Rectal smooth muscle tissue (tissue), 1 donor: Measurements from ENCODE around the gene STK32B.
"Not testable (repeated sequence)": the region's sequence is repeated elsewhere in the genome, so short reads cannot be mapped to it uniquely, and the experiment has no call there.

Experiments
- H3K27ac ChIP-seq: one replicate; pipeline ENCODE4 v1.7.0; 2013; ENCODE audit warnings: low read depth, low read length, inconsistent platforms
- H3K27me3 ChIP-seq: one replicate; pipeline ENCODE4 v1.7.0; 2013; ENCODE audit warnings: low read length; ENCODE audit not compliant: control insufficient read depth, insufficient read depth
- H3K36me3 ChIP-seq: one replicate; pipeline ENCODE4 v1.7.0; 2013; ENCODE audit warnings: low read length; ENCODE audit not compliant: control insufficient read depth, insufficient read depth
- H3K4me1 ChIP-seq: one replicate; pipeline ENCODE4 v1.7.0; 2013; ENCODE audit warnings: low read length; ENCODE audit not compliant: control insufficient read depth, insufficient read depth
- H3K4me3 ChIP-seq: one replicate; pipeline ENCODE4 v1.7.0; 2013; ENCODE audit warnings: low read length
- H3K9ac ChIP-seq: one replicate; pipeline ENCODE4 v1.7.0; 2013; ENCODE audit warnings: low read length

STK32B gene

GRCh38 chr4:5278213-5278612, 226.9 kb downstream of the STK32B start:
- H3K36me3 ChIP-seq = no peaks in the 10 kb centered on the region
- H3K4me3 ChIP-seq = no peak overlapping the region
- H3K27ac ChIP-seq = no peak overlapping the region
- no peaks in the 10 kb centered on the region for H3K4me1 ChIP-seq
- H3K9ac ChIP-seq = no peak overlapping the region
- H3K27me3 ChIP-seq = no peaks in the 10 kb centered on the region

GRCh38 chr4:5280069-5280468, 228.8 kb downstream of the STK32B start:
- H3K27me3 ChIP-seq, H3K4me1 ChIP-seq, H3K36me3 ChIP-seq, H3K9ac ChIP-seq, H3K27ac ChIP-seq, H3K4me3 ChIP-seq: not testable (repeated sequence)

- H3K27me3 ChIP-seq = no peaks in the 10 kb centered on the region
- no peak overlapping the region for H3K4me3 ChIP-seq
- no peak overlapping the region for H3K9ac ChIP-seq
- no peaks in the 10 kb centered on the region for H3K4me1 ChIP-seq
- no peak overlapping the region for H3K27ac ChIP-seq
- no peaks in the 10 kb centered on the region for H3K36me3 ChIP-seq
These were observed 229.5 kb downstream of the STK32B start for GRCh38 chr4:5280828-5281227.

GRCh38 chr4:5283837-5284236, 232.6 kb downstream of the STK32B start:
- Histone ChIP-seq H3K4me1 (no peaks in the 10 kb centered on the region), H3K36me3 (no peaks in the 10 kb centered on the region), H3K27ac (no peak overlapping the region), H3K27me3 (no peaks in the 10 kb centered on the region), H3K4me3 (no peak overlapping the region), H3K9ac (no peak overlapping the region)

- Histone ChIP-seq H3K9ac (no peak overlapping the region), H3K4me3 (no peak overlapping the region), H3K4me1 (no peaks in the 10 kb centered on the region), H3K27me3 (no peaks in the 10 kb centered on the region), H3K27ac (no peak overlapping the region), H3K36me3 (no peaks in the 10 kb centered on the region)
These were observed 233.2 kb downstream of the STK32B start for GRCh38 chr4:5284517-5284916.

- H3K4me1 ChIP-seq = no peaks in the 10 kb centered on the region
- no peaks in the 10 kb centered on the region for H3K36me3 ChIP-seq
- H3K27ac ChIP-seq = no peak overlapping the region
- no peaks in the 10 kb centered on the region for H3K27me3 ChIP-seq
- H3K4me3 ChIP-seq = no peak overlapping the region
- no peak overlapping the region for H3K9ac ChIP-seq
These were observed 240.8 kb downstream of the STK32B start for GRCh38 chr4:5292101-5292500.

GRCh38 chr4:5298000-5298787, 246.9 kb downstream of the STK32B start:
- H3K9ac ChIP-seq, H3K27ac ChIP-seq, H3K36me3 ChIP-seq, H3K4me3 ChIP-seq, H3K4me1 ChIP-seq, H3K27me3 ChIP-seq: not testable (repeated sequence)

- Histone ChIP-seq H3K4me1 (no peaks in the 10 kb centered on the region), H3K27ac (no peak overlapping the region), H3K36me3 (no peaks in the 10 kb centered on the region), H3K4me3 (no peak overlapping the region), H3K27me3 (no peaks in the 10 kb centered on the region), H3K9ac (no peak overlapping the region)
These were observed 249.0 kb downstream of the STK32B start for GRCh38 chr4:5300283-5300682.

- no peak overlapping the region for H3K9ac ChIP-seq
- no peaks in the 10 kb centered on the region for H3K4me1 ChIP-seq
- H3K27ac ChIP-seq = no peak overlapping the region
- no peak overlapping the region for H3K4me3 ChIP-seq
- no peaks in the 10 kb centered on the region for H3K27me3 ChIP-seq
- no peaks in the 10 kb centered on the region for H3K36me3 ChIP-seq
These were observed 256.6 kb downstream of the STK32B start for GRCh38 chr4:5307928-5308327.

GRCh38 chr4:5322321-5322720, 271.0 kb downstream of the STK32B start:
- H3K36me3 ChIP-seq = no peaks in the 10 kb centered on the region
- H3K4me1 ChIP-seq = no peaks in the 10 kb centered on the region
- H3K27ac ChIP-seq = no peak overlapping the region
- H3K27me3 ChIP-seq = no peaks in the 10 kb centered on the region
- H3K9ac ChIP-seq = no peak overlapping the region
- no peak overlapping the region for H3K4me3 ChIP-seq

- no peaks in the 10 kb centered on the region for H3K36me3 ChIP-seq
- H3K4me3 ChIP-seq = no peak overlapping the region
- no peaks in the 10 kb centered on the region for H3K4me1 ChIP-seq
- H3K27ac ChIP-seq = no peak overlapping the region
- no peak overlapping the region for H3K9ac ChIP-seq
- no peaks in the 10 kb centered on the region for H3K27me3 ChIP-seq
These were observed 279.2 kb downstream of the STK32B start for GRCh38 chr4:5330339-5330989.

- Histone ChIP-seq H3K36me3 (no peaks in the 10 kb centered on the region), H3K4me1 (no peaks in the 10 kb centered on the region), H3K4me3 (no peak overlapping the region), H3K27ac (no peak overlapping the region), H3K27me3 (no peaks in the 10 kb centered on the region), H3K9ac (no peak overlapping the region)
These were observed 286.5 kb downstream of the STK32B start for GRCh38 chr4:5337731-5338130.

- Histone ChIP-seq H3K27ac (no peak overlapping the region), H3K4me1 (no peaks in the 10 kb centered on the region), H3K9ac (no peak overlapping the region), H3K27me3 (no peaks in the 10 kb centered on the region), H3K36me3 (no peaks in the 10 kb centered on the region), H3K4me3 (no peak overlapping the region)
These were observed 287.3 kb downstream of the STK32B start for GRCh38 chr4:5338531-5338930.
